Mononuclear cell (primary cell): ENCODE measurements around the gene HIRA. TPM values are rescaled to one million over a fixed set of nuclear protein-coding genes. Genes with fewer than 3 reads are reported as not detected.
"Not testable (repeated sequence)": the region's sequence is repeated elsewhere in the genome, so short reads cannot be mapped to it uniquely, and the experiment has no call there.

Source experiments
- H3K27me3 ChIP-seq: 2 replicates; pipeline ENCODE4 v1.6.0; 2011; ENCODE audit warnings: low read length, control low read depth; ENCODE audit not compliant: insufficient read depth
- H3K4me1 ChIP-seq: 2 replicates; pipeline ENCODE4 v1.5.1; 2011; ENCODE audit warnings: mild to moderate bottlenecking, low read length, control low read depth; ENCODE audit not compliant: insufficient read depth
- H3K4me3 ChIP-seq: 2 replicates; pipeline ENCODE4 v1.5.1; 2011; ENCODE audit warnings: mild to moderate bottlenecking, low read length, moderate library complexity
- H3K9me3 ChIP-seq: 2 replicates; pipeline ENCODE4 v1.5.1; 2011; ENCODE audit warnings: low read depth, mild to moderate bottlenecking, control low read depth, low read length
- total RNA-seq: library from RNA; depleted of rRNA; stranded (reverse); fragments of >200 nt; gene quantifications from one replicate; pipeline ENCODE4 v1.2.3, GENCODE V29; 2012

HIRA gene
- total RNA-seq, 1 donor, result 11.0 TPM

DNA sequence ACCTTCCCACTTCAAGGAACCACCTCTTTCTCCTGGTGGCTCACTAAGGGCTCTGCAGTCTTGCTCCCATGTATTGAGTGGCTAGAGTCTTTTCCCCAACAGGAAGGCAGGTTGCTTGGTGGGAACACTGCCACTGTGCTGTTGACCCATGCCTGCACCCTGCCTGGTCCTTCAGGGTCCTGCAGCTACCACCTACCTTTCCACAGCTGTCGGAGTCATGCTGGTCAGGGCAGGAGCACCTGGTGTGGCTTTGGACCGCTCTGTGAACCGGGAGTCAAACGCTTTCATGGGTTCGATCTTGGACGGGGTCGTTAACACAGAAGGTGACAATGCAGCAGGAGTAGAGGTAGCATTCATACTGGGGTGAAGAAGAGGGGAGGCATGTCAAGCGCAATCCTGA lies 56.1 kb downstream of the HIRA start:
- no peaks in the 10 kb centered on the region for H3K9me3 ChIP-seq
- H3K4me3 ChIP-seq, result no peak overlapping the region
- no peaks in the 10 kb centered on the region for H3K4me1 ChIP-seq
- H3K27me3 ChIP-seq, result no peaks in the 10 kb centered on the region

DNA sequence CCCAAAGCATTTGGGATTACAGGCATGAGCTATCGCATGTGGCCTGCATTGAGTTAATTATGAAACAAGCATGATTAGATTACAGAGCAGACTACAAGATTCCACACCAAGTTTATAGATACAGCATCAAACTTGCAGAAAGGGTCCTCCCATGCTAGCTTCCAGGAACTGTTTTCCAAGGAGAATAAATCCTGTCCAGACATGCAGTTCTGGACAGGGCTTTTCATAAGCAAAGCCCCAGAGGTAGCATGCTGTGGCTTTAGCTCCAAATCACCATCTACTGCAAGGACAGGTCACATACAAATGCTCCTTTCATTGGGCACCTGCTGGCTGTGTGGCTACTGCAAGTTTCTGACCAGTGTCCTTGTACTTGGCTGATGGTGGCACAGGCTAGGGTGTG lies 57.1 kb downstream of the HIRA start:
- Histone ChIP-seq H3K4me3 (no peak overlapping the region), H3K9me3 (no peaks in the 10 kb centered on the region), H3K27me3 (no peaks in the 10 kb centered on the region), H3K4me1 (no peaks in the 10 kb centered on the region)

DNA sequence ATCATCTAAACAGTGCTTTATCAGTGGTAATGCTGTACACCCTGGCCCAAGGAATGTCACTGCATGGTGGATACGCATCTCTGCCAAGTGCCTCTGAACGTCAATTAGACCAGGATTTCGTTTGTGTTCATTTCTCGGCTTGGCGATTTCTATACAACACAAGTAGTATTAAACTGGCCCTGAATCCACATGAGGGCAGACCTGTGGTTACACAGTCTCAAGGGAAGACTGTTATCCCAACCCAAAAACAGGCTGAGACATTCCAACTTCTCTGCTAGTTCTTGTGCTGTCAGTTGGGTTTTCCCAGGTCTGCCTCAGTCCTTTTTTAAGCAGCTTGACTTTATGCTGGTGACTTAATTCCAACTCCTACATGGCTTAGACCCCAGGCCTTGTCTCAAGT lies 58.1 kb downstream of the HIRA start:
- H3K27me3 ChIP-seq, result no peaks in the 10 kb centered on the region
- no peaks in the 10 kb centered on the region for H3K9me3 ChIP-seq
- no peak overlapping the region for H3K4me3 ChIP-seq
- no peaks in the 10 kb centered on the region for H3K4me1 ChIP-seq

DNA sequence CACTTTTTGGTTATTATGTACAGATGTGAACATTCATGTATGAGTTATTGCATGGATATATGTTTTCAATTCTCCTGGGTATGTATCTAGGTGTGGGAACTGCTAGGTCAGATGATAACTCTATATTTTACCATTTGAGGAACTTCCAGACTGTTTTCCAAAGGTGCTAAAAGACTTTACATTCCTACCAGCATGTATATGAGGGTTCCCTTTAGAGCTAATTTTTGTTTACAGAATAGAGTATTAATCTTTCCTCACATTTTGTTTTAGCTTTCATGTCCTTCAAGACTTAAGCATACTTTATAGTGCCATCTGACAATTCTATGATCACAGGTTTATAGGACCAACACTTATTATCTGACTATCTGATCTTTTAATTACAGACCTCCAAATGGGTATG lies 59.6 kb downstream of the HIRA start:
- no peak overlapping the region for H3K4me3 ChIP-seq
- H3K27me3 ChIP-seq, result no peaks in the 10 kb centered on the region
- H3K4me1 ChIP-seq, result no peaks in the 10 kb centered on the region
- H3K9me3 ChIP-seq, result no peaks in the 10 kb centered on the region

DNA sequence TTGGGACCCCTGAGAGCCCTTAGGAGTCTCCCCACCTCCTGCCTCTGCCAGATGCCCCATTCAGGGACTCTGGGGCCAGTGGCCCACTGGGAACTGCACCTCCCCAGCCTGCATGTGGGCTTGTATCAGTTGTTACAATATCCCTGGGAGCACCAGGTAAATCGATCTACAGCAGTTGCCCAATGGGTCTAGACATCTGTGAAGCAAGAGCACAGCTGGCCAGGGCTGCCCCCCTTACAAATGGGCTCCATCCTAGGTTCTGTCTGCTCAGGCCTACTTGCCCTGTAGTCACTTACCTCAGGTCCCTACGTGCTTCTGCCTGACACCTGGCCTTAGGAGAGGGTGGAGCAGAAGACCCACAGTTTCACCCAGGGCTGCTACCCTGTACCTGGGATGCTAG lies 62.7 kb downstream of the HIRA start:
- Histone ChIP-seq H3K9me3 (no peaks in the 10 kb centered on the region), H3K4me3 (no peak overlapping the region), H3K27me3 (no peaks in the 10 kb centered on the region), H3K4me1 (no peaks in the 10 kb centered on the region)

DNA sequence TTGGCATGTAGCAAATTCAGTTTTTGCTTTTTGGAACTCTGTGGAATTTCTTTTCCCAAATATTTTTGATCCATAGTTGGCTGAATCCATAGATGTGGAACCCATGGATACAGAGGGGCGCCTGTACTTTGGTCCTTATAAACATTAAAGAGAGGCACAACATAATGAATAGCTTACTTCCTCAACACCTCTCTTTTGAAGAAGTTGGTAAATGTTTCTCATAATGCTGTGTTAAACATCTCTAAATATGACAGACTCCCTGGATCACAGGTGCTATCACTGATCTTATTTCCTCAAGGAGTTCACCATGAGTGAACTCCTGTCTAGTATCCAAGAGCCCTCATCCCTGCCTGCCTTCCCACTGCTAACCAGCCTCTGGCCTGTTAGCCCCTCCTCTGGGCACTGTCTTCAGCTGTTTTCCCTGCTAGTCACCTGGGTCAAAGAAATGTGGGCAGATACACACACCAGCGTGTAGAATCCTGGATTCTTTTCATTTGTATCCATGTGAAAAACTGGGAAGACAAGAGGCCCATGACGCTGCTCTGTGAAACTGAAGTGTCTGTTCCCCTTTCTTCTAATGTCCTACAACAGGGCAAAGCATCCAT lies 63.7 kb downstream of the HIRA start:
- H3K4me1 ChIP-seq, result no peaks in the 10 kb centered on the region
- H3K27me3 ChIP-seq, result no peaks in the 10 kb centered on the region
- no peaks in the 10 kb centered on the region for H3K9me3 ChIP-seq

DNA sequence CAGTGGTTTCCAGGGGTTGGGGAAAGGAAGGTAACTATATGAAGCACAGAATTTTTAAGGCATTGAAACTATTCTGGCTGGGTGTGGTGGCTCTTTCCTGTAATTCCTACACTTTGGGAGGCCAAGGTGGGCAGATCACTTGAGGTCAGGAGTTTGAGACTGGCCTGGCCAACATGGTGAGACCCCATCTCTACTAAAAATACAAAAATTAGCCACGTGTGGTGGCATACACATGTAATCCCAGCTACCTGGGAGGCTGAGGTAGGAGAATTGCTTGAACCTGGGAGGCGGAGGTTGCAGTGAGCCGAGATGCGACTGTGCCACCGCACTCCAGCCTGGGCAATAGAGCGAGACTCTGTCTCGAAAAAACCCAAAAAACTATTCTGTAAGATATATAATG lies 68.0 kb downstream of the HIRA start:
- not testable (repeated sequence) for H3K27me3 ChIP-seq, H3K9me3 ChIP-seq, H3K4me3 ChIP-seq
- H3K4me1 ChIP-seq, result peaks cover 17% of the 10 kb centered on the region

More for the DNA sequence above, 63.7 kb downstream of the HIRA start:
- no peak overlapping the region for H3K4me3 ChIP-seq

DNA sequence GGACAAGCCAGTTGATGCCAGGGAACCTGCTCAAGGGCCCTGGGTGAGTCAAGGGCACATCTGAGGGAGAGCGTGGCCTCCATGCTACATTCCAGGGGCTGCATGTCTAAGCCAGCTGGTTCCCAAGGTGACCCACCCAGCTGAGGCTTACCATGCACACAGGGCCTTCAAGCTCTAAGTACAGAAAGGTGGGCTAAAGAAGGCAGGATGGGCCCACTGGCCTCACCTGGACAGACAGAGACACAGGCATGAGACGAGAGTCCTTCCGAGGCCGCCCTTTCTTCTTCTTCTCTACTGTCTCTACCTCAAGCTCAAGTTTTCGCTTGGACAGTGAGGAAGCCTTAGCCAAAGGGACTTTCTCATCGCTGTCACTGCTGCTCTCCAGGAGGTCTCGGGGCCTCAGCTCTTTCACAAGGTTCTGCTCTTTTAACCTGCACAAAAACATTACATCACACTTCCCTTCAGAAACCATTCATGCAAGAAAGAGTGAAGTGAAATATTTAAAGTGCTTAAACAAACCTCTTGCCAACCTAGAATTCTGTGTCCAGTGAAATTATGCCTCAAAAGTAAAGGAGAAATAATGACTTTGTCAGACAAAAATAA lies 69.9 kb downstream of the HIRA start:
- Histone ChIP-seq H3K9me3 (no peaks in the 10 kb centered on the region), H3K4me1 (peaks cover 17% of the 10 kb centered on the region), H3K27me3 (no peaks in the 10 kb centered on the region), H3K4me3 (no peak overlapping the region)

DNA sequence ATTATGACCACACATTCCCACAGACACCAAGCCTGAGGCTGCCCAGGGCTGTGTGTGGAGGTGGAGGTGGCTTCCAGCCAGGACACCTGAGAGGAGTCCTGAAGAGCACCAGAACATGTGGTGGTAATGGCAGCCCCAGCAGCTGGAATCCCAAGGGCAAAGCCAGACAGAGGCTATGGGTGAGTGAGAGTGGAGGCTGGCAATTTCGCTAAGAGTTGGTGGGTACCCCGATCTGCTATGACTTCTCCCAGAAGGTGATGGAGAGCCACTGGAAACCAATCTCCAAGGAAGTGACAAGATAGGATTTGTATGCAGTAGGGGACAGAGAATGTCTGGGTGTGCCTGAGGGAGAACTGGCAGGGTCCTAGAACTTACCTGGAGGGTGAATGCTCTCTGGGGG lies 70.7 kb downstream of the HIRA start:
- Histone ChIP-seq H3K9me3 (no peaks in the 10 kb centered on the region), H3K4me1 (peaks cover 17% of the 10 kb centered on the region), H3K27me3 (no peaks in the 10 kb centered on the region), H3K4me3 (no peak overlapping the region)

DNA sequence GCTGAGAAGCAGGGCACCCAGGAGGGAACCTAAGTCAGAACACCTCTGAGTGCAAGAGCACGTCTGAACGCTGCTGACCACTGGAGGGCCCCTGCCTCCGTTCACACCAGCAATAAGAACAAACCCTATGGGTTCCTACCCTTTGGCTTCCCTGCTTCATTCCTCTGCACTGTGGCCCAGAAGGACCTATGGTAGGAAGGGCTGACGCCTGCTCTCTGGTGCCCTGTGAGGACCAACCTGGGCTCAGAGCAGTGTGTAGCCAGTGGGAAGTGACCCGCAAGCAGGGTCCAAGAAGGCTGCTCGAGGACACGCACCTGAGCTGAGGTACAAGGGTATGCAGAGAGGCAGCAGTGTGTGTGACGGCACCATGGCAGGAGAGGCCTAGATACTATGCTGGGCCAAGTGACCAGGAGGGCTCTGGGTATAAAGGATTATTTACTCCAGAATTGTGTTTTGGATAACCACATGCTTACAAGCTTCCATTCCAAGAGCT lies 71.2 kb downstream of the HIRA start:
- H3K4me3 ChIP-seq, result no peak overlapping the region
- no peaks in the 10 kb centered on the region for H3K9me3 ChIP-seq
- H3K27me3 ChIP-seq, result no peaks in the 10 kb centered on the region
- peaks cover 17% of the 10 kb centered on the region for H3K4me1 ChIP-seq

DNA sequence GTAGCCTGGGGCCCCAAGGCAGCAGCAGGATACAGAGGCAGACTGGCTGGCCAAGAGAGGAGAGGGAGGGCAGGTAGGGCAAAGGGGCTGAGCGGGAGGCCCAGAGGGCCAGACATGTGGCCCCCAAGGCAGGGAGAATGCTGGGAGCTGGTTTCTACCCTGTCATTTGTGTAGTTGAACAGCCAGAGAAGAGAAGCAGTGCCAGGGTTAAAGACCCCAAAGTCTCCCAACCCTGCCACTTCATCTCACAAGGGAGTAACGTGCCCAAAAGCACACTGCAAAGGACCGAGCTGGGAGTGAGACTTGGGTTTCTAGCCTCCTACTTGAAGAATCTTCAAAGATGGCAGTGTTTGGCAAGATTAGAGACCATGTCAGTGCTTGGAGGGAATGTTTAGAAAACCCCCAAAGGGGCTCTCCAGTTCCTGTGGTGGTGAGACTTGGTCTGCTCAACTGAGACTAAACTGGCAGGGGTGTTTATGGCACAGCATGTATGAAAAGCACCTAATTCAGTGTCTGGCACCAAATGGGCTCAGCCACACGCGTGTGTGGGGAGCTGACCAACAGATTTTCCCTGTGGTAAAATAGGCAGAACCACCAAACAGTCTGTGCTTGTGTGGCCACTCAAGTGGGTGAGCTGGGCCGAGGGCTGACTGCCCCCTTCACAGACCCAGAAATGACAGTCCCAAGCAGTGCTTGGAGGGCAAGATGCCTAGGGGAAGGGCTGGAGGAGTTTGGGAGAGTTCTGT lies 71.8 kb downstream of the HIRA start:
- H3K4me1 ChIP-seq, result peaks cover 17% of the 10 kb centered on the region
- no peaks in the 10 kb centered on the region for H3K9me3 ChIP-seq
- no peaks in the 10 kb centered on the region for H3K27me3 ChIP-seq
- H3K4me3 ChIP-seq, result no peak overlapping the region

DNA sequence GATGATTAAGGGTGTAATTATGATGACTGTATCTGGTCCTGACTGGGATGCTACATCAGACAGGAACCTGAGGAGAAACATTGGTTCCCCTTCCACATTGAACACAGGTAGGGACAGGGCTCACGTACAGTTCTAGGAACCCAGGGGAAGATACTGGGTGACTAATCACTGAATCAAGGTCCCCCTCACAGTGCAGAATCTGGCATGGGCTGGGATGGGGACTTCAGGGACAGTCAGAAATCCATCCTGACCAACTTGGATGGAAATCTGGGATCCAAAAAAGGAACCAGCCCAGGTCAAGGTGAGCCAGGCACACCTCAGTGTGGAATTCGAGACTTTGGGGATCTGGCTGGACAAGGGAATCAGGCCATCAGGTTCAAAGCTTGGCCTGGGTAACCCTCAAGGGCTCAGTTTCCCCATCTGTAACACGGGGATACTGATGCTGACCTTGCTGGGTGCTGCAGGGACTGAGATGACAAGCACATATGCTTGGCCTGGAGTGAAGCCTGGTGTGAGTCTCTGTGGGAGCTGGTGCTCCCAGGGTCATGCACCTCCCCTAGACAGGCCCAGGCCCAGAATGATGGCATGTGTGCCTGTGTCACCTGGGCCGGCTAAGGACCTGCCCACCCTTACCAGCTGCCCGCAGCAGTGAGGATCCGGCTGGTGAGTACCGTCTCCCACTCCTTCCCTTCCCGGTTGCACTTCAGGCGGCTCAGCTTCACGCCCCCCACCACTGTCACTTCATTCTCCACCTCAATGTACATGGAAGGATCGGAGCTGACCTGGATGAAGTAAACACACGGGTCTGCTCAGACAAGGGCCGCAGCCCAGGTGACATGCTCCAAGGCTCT lies 72.6 kb downstream of the HIRA start:
- H3K4me3 ChIP-seq, result no peak overlapping the region
- H3K27me3 ChIP-seq, result no peaks in the 10 kb centered on the region
- H3K4me1 ChIP-seq, result peaks cover 17% of the 10 kb centered on the region
- no peaks in the 10 kb centered on the region for H3K9me3 ChIP-seq

DNA sequence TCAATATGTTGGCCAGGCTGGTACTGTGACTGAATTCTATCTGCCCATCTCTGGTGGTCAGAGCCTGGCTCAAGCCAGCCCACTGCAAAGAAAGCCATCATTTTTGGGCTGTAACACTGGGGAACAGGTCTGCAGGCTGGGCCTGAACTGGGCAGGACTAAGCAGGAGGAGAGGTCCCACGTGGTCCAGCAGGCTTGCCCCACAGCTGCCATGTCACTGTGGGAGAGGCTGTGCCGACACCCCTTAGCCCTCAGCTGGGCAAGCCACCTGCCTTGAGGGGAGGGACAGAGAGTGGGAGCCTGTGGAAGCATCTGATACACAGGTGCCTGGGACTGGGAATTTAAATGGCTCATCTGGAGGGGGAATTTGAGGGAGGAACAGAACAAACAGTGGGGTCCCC lies 73.3 kb downstream of the HIRA start:
- Histone ChIP-seq H3K4me1 (peaks cover 17% of the 10 kb centered on the region), H3K9me3 (no peaks in the 10 kb centered on the region), H3K27me3 (no peaks in the 10 kb centered on the region), H3K4me3 (no peak overlapping the region)

DNA sequence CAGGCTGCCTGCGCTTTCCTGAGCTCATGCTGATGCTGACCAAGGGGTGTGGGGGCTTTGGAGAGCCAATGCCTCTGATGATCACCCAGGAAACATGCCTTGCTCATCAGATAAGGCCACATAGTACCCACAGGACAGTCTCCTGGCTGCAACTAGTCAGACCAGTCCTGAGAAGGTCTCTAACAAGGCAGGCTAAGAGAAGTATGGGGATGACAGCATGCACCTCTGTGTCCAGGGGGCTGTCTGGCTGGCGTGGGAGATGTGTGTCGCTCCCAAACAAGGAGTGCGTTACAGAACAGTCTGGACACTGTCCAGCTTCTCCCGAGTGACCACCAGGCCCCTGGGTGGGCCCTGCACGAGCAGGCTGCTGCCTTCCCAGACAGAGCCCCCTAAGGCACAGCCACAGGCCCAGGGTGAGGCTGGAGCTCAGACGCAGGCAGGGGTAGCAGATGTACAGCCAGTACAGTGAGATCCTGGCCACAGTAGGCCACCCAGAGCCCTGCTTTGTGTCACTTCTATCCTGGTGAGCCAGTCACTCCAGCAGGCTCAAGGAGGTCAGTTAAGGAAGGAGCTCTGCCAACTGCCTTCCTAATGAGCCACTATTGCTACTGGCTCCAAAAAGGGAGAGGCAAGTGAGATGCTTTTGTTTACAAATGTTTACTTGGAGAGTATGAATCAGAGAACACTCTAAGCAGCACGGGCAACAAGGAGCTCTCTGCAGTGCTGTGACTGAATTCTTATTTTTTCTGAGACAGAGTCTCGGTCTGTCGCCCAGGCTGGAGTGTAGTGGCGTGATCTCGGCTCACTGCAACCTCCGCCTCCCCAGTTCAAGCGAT lies 74.0 kb downstream of the HIRA start:
- H3K4me3 ChIP-seq, result no peak overlapping the region
- peaks cover 17% of the 10 kb centered on the region for H3K4me1 ChIP-seq
- H3K27me3 ChIP-seq, result no peaks in the 10 kb centered on the region
- no peaks in the 10 kb centered on the region for H3K9me3 ChIP-seq
